T follicular helper cell (primary cell): Measurements from ENCODE around the gene COA8.

Source experiments
- DNase-seq: peaks from one replicate; pipeline ENCODE4 v3.0.0-alpha.2; 2020; ENCODE audit warnings: low read depth

COA8 gene

DNA sequence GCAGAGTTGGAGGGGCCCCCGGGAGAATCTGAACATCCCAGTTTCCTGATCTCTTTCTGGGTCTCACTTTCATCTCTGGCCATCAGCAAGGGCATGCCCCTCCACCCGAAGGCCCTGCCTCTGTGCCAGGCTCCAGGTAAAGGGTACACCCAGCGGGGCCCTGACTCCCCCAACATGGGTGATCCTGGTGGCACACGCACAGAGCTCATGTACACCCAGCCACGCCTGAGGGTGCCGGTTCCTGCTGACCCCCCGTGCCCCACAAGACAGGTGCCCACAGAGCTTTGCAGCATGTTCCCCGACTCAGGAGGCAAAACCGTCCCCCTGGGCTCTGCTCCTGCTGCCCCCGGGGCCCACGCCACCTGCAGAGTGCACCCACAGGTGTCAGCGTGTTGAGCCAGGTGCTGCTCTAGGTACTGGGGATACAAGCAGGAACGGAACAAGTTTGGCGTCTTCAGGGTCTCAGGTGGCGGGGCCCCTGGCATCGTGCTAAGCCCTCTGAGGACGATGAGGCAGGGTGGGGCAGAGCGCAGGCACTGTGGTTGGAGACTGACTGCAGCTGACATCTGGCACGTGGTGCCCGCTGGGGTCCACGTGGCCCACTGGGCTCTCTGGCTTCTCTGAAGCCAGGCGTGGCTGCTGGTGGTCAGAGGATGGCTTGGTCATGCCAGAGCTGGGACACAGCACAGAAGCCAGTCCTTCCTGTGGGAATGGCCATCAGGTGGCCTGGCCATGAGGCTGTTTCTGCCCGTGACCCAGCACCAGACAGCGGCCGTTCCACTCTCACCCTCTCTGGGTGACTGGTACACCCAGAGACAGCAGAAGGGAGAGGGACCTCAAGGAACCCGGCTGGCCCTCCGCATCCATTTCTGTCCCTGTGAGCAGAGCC is 14.1 kb upstream of the COA8 start:
- DNase-seq = no peak

DNA sequence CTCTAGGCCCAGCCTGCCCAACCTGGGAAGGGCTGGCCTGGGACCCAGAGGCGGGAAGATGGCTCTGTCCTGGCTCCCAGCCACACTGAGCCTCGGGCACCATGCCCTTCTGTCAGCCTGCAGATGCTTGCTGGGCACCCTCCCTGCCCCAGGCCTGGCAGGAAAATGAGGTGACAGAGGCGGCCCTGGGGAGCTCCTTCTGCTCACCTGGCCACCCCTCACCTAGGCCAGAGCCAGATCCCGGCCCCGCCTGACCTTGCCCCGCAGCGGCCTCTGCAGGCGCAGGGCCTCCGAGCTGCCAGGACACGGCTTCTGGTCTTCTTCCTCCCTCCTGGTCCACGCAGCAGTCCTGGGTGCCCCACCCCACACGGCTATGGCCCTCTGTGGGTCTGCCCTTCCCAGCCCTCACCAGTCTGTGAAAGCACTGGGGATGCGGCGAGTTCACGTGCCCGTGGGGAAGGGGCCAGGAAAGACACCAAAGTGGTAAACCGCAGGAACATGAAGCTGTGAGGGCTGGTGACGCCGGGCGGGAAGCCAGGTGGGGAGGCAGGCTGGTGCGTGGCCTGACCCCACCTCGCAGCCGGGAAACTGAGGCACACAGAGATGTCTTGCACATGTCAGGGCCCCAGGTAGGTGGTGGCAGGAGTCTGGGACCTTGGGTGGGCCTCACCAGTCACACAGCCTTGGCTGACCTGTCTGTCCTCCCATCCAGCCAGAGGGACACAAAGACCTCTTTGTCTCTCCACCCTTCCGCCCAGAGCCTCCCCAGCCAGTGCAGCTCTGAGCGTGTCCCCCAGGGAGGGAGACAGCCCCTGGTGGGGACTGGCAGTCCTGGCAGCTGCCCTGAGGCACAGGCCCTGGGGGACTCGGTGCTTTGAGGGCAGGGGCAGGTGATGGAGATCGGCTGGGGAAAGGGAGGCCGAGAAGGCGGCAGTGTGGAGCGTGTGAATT is 13.1 kb upstream of the COA8 start:
- DNase-seq = no peak

DNA sequence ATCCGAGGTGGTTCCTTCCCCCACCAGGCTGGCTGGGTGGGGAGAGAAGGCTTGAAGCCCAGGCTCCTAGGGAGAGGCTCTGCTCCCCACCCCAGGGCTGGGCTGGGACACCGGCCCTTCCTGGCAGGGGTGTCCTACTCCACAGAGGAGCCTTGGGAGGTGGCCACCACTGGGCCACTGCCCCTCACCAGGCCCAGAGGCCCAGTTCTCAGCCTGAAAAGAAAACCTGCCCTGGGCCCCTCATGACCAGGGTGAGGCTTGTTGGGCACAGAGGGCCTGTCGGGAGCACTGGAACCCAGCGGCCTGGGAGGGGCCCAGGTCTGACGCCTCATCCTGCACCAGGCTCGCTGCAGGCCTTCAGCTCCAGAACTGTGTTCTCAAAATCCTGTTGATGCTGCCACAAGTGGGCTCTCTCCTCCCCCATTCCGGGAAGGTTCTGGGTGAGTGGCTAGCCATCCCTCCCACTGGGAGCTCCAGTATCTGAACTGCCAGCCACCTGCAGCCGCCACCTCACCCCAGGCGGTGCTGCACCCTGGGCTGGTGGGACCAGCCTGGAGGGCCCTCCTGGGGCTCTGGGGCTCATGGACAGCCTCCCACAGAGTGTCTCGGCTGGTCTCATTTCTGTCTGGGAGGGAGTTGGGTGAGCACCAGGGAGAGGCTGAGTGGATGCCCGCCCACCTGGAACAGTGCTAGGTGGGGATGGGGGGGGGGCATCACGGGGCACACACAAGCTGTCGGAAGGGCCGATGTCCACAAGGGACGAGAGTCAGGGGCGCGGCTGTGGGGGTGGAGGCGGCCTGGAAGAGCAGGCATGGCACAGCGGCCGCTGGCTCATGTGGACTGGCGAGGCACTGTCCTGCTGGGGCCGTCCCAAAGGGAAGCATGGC is 12.1 kb upstream of the COA8 start:
- no peak for DNase-seq

DNA sequence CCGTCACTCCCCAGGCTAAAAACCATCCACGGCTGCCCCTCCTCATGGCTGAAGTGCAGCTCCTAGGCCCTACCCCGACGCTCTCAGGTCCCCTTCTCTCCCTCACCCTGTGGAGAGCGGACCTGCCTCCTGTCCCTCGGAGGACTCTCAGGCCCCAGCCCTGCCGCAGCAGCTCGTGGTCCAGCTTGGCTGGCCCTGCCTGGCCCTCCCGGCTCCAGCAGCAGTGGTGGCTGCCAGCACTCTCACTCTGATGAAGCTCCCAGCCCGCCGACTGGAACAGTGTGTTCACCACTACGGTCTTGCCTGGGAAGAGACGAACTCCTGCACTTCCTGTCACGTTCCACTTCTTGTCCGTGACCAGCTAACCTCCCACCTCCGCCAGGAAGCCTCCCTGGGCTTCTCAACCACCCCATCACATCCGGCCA is 11.4 kb upstream of the COA8 start:
- no peak for DNase-seq

DNA sequence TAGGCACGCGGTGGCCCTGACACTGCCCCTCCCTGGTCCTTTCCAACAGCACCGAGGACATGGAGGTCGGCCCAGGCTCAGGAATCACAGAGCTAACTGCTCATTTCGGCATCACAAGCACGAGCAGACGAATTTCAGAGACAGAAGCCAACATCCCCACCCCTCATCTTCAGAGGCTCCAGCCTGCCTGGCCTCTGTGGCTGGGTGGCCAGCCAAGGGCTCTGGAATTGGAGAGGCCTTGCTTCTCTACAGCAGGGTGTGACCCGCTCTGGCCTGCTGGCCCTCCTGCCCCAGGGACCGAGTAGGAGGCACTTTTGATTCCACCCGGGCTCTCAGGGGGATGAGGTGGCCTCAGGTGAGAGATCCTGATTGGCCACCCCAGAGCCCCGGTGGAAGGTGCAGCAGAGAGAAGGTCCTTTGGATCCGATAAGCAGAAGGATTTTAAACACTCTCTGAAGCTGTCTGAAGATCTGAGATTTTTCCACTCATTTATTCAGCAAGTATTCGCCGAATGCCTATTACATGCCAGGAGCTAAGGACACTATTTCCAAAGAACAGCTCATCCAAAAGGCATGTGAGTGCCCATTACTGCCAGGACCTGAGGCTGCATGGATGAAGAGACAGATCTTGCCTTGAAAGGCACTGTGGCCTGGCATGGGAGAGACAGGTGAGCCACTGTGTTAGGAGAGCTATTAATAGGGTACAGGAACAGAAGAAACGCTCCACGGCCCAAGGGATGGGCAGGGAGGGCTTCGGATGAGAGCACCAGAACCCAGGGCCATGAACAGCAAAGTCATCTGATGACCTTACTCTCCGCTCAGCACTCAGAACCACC is 10.5 kb upstream of the COA8 start:
- DNase-seq = no peak

DNA sequence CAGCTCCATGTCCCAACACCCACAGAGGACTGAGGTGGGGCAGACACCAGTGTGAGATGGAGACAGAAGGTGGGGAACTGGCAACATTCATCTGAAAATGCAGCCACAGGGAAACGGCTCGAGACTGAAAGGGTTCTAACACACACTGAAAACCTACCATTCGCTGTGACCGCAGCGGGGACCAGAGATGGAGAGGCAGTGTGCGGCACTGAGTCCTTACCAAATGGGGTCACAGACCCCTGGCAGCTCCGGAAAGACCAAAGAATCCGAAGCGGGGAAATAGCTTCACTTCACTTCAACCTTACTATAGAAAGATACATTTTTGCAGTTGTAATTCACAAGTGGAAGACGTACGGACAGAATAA is 9.9 kb upstream of the COA8 start:
- no peak for DNase-seq

DNA sequence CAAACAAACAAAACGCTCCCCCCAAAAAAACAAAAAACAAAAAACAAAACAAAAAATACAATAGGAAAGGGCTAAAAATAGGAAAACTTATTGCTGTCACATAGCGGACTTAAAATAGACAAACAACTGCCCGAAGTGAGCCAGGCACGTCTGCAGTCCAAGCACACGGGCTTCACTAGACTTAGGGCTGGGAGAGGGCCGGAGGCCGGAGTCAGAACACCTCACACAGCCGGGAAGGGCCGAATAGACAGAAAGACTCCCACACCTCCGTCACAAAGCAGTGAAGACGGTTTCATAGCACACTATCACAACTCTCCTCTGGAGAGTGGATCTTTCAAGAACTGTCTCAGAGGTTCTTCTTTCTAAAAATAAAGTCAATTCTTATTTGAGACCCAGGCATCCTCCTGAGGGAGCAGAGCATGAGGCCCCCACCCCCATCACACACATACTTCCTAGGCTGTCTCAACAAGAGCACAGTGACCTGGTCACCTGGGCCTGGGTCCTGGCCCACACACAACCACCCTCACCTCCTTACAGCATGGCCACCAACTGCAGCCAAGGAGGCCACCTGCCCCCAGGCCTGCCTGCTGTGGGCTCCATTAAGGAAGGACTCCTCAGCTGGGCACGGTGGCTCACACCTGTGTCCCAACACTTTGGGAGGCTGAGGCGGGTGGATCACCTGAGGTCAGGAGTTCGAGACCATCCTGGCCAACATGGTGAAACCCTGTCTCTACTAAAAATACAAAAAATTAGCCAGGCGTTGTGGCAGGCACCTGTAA is 7.0 kb upstream of the COA8 start:
- DNase-seq = no peak

DNA sequence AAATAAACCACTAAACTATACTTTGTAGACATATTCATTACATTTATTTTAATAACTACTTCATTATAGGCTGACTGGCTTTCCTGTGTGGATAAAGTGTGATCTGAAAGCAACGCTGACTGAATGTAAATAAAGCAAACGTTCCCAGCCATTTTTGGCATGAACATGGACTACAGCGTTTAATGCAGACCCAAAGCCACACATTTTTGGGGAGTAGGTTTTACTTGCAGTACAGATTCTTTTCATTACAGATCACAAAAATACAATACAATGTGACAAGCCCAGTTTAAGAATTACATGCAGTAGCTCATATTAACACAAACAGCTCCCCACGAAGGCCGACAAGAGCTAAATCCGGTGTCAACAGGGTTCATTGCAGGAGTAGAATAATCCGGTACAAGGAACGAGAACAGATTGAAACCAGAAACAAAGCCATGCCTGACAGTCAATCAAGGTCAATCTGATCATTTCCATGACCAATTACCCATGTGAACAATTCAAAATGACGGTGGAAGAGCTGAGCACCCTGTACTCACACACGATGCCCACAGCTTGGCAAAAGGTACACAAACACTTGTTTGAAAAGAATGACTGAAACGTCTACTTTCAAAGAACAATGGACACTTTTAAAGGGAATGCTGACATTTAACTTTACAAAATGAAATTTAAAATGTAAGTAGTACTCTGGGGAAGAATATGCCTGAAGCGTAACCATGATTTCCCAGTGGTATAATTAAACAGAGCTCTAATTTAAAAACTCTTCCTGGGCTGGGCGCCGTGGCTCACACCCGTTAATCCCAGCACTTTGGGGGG is 5.6 kb upstream of the COA8 start:
- no peak for DNase-seq

DNA sequence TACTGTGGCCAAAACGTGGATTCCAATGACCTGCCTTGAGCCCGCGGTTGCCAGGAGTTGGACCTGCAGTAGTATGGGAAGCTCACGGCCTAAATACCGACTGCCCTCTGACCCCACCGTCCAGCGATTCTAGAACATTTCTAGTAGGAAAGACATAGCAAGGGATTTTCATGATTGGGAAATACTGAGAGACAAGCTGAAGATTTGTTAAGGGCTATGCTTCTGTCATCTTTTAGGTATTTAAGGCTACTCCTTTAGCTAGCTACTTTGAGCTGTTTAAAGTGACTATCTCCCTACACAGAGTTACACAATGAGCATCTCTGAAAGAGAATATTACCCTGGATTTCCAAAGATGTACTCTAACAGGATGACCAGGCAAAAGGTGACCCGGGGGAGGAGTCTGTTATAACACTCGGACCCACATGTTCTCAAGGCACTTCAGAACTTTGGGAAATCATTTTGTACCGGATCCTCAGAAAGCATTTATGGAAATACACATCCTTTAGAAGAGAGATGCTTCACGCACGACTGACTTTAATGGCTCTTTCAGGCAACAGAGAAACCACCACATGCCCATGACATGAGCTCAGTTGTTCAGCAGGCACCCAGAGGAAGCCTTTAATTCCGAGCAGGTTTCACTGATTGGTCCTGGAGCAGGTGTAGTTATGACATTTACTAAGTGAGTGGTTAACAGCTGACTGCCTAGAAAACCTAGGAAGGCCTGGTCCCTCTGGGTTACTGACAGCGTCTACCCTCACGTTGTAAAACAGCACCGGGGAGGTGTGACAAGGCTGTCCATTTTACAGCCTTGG is 4.5 kb upstream of the COA8 start:
- no peak for DNase-seq

DNA sequence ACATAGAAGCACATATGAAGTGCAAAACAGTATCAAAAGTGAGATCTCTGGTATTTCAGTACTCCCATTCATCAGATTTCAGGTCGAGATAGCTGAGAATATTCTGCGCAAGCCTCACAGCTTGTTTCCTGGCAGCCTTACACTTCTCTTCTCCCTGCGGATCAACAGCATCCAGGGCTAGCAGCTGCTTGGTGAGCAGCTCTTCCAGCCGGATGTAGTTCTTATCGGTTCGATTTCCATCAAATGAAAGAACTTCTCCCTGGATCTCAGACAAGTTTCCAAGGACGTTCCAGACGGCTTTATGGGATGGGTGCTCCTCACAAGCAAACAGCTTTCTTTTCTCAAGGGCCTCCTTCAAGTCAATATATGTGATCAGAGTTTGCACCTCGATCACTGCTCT is 3.0 kb upstream of the COA8 start:
- no peak for DNase-seq

DNA sequence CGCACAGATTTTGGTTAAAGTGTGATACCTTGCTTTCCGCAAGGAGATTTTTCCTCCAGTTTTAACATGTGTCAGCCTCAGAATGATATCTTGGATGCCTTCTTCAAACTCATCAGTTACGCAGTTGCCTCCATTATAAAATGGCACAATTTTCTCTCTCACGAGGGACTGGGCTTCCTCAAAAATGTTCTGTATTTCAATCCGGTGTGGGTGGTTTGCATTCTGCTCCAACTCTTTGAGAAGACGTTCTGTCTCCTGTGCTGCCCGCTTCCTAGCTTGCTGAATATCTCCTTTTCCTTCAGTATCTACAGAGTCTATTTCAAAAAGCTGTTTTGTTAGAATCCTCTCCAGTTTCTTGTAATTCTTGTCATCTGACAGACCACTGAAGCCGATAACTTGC is 2.1 kb upstream of the COA8 start:
- DNase-seq = no peak

DNA sequence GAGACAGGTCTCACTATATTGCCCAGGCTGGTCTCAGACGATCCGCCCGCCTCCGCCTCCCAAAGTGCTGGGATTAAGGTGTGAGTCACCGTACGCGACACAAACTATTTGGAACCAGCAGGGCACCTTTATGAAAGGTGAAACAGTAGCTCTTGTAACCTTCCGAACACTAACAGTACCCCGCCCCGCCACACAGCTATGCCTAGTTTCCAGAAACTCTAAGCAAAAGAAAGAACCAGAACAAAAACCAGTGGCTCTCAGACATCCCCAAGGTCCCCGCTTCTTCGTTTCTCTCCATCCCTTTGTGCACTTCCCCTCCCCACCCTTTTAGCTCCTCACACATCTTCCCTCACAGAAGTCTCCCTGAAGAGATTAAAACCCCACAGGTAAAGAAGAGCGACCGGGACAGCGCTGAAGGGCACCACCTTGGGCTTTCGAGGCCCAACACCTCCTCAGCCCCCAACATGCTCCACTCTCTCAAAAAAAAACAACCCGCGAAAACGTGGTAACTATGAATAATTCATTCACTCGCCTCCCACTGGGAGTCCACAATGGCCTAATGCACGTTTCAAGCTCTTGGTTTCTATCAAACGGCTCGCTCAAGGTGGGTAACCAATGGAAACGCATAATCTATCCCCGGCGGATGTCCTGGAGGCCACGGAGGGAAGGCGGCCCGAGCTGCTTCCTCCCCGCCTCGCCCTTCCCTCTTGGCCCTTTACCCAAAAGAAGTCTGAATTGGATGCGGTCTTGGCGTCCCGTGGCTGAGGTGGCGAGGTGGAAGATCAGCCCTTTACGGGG is 1.2 kb upstream of the COA8 start:
- peak; percentile 13 for DNase-seq

DNA sequence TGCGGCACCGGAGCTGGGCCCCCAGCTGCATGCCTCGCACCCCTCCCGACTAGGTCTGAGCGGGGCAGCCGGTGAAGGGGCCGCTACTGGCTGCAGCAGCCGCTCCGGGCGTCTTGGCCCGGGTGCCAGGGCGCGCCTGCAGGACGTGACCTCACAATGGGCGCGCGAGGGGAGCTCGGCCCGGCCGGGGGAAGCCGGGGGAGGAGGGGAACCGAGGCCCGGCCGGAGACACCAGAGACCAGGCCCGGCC is 656 bp upstream of the COA8 start:
- no peak for DNase-seq

DNA sequence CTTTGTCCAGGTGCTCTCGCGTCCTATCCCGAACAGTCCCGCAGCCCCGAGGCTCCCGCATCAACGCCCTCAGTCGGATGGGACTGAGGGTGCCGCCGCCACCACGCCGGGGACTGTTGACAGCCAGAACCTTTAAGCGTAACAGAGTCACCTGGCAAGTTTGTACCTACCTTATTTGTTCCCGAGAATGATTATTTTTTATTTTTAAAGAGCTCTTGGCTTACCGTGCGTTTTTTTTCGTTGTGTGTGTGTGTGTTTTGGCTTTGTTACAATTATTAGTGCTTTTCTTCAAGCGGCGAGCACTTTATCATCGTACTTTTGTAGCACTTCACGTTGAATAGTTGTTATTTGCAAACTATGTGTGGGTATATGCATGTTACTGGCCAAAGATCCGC is 463 bp downstream of the COA8 start:
- no peak for DNase-seq

DNA sequence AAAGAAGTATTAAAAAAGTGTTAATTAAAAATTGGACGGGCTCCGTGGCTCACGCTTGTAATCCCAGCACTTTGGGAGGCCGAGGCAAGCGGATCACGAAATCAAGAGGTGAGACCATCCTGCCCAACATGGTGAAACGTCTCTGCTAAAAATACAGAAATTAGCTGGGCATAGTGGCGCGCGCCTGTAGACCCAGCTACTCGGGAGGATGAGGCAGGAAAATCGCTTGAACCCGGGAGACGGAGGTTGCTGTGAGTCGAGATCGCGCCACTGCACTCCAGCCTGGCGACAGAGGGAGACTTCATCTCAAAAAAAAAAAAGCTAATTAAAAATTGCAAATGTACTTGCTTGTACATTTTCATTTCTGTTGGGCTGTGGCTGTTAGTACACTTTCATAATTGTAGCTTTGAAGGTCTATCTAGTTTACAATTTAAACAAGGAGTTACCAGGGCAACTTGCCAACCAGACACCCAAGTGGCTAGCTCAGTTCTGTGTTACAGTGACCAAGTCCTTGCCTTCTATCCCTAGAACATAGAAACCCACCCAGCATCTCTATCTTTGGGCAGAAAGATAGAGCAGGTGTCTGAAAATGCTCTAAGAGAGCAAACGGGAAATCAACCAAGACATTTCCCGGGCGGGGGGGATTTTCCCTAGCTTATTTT is 1.2 kb downstream of the COA8 start:
- DNase-seq = no peak

DNA sequence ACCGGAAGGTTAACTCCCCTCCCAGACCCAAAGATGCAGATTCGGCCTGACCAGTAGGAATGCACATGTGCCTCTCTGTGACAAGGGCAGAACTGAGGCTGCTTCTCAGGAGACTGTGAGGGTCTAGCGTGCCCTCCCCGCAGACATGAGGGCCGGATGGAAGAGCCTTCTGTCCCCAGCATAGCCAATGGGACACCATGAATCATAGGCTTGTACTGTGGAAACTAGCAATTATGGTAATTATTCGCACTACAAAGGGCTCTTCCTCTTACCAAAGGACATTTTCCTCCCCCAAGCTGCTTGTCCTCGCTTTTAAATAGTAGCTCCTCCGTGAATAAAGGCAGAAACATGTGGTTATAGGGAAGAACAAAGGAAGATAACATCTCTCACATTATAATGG is 6.2 kb downstream of the COA8 start:
- no peak for DNase-seq

DNA sequence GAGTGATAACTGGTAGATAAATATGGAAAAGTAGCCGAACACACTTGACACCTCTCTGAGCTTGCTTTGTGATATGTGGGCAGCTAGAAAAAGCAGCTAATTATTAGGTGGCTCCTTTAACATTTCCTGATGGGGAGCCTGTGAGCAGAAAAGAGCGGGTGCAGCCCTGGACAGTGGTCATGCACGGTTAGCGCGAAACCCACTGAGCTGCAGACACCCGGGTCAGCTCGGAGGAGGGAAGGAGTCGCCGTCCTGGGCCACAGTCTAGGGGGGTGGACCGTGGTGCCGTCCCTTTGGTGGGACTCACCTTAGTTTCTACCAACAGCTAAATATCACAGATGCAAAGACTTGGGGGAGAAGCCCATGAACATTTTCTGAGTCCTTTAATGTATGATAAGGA is 6.6 kb downstream of the COA8 start:
- DNase-seq = no peak

DNA sequence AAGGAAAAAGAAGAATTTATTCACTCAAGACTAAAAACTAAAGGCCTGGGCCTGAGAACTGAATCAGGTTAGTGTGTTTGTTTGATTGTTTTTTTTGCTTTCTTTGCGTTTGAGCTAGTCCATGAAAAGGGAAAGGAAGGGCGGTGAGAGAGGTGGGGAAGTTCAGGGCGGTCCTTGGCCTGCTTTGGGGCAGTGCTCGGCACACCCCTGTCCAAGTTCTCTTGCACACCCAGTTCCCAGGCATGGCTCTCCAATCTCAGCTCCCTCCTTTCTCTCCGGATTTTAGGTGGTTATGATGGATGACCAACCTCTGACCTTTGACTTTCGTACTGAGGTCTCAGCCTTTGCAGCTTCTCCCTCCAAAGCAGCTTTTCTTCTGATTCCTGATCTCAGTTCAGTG is 11.3 kb downstream of the COA8 start:
- DNase-seq = no peak
